IMR-90 (cell line): ENCODE data around the gene RCN1. TPM values are rescaled to one million over a fixed set of nuclear protein-coding genes. Genes with fewer than 3 reads are reported as not detected.

Experiments
- ATAC-seq: fragments of 200-7000 bp; cut with Tn5 transposase; 2 replicates; pipeline ENCODE4 v1.9.1; 2020; ENCODE audit warnings: low read depth, mild to moderate bottlenecking, moderate library complexity
- BruUV-seq: library from RNA; stranded (reverse); fragments of 400-500 nt; replicated peaks from 2 replicates; lab custom pipeline; 2021; lab: Mats Ljungman, UMichigan
- CTCF ChIA-PET: fragments of 300-600 bp; formaldehyde crosslinking; extraction: SDS; loops from one replicate; lab custom pipeline; 2021; ENCODE audit warnings: antibody characterized with exemption; lab: Yijun Ruan, JAX
- POLR2A ChIA-PET: fragments of 300-600 bp; sonication (Branson Sonifier 250); formaldehyde crosslinking; loops from one replicate; lab custom pipeline; 2022; ENCODE audit warnings: antibody characterized with exemption; ENCODE audit not compliant: unreplicated experiment; lab: Charles Lee
- DNase-seq: peaks from one replicate; pipeline ENCODE4 v3.0.0; 2013
- H2AFZ ChIP-seq: replicated peaks from 2 replicates; pipeline ENCODE3; 2013; ENCODE audit warnings: low read length, mild to moderate bottlenecking; ENCODE audit not compliant: poor library complexity
- H2AK5ac ChIP-seq: 2 replicates; pipeline ENCODE4 v1.6.1; 2013; ENCODE audit warnings: low read depth, low read length, inconsistent platforms
- H2AK9ac ChIP-seq: replicated peaks from 2 replicates; pipeline ENCODE3; 2013; ENCODE audit warnings: mild to moderate bottlenecking, low read depth, low read length, moderate library complexity; ENCODE audit not compliant: poor library complexity
- H2BK120ac ChIP-seq: 2 replicates; pipeline ENCODE4 v1.6.1; 2013; ENCODE audit warnings: low read depth, low read length, inconsistent platforms
- H2BK15ac ChIP-seq: 3 replicates; pipeline ENCODE4 v1.6.1; 2013; ENCODE audit warnings: low read depth, low read length, inconsistent platforms
- H2BK20ac ChIP-seq: 2 replicates; pipeline ENCODE4 v1.6.1; 2013; ENCODE audit warnings: low read depth, mild to moderate bottlenecking, inconsistent platforms, low read length, moderate library complexity
- H2BK5ac ChIP-seq: 2 replicates; pipeline ENCODE4 v1.6.1; 2013; ENCODE audit warnings: mild to moderate bottlenecking, low read depth, low read length, inconsistent platforms; ENCODE audit not compliant: poor library complexity, severe bottlenecking
- H3K14ac ChIP-seq: replicated peaks from 2 replicates; pipeline ENCODE4 v1.6.1; 2013; ENCODE audit warnings: low read depth, low read length, inconsistent platforms
- H3K18ac ChIP-seq: 2 replicates; pipeline ENCODE4 v1.6.1; 2013; ENCODE audit warnings: low read depth, low read length, control low read depth
- H3K23ac ChIP-seq: 2 replicates; pipeline ENCODE4 v1.6.1; 2013; ENCODE audit warnings: low read depth, low read length, inconsistent platforms
- H3K27ac ChIP-seq: 2 replicates; pipeline ENCODE4 v1.5.1; 2013; ENCODE audit warnings: mild to moderate bottlenecking, control low read depth, low read length; ENCODE audit not compliant: insufficient read depth
- H3K27me3 ChIP-seq: 2 replicates; pipeline ENCODE4 v1.6.1; 2013; ENCODE audit warnings: low read length; ENCODE audit not compliant: control insufficient read depth, insufficient read depth
- H3K36me3 ChIP-seq: 2 replicates; pipeline ENCODE4 v1.6.1; 2013; ENCODE audit warnings: low read length, mixed read lengths; ENCODE audit not compliant: control insufficient read depth, insufficient read depth
- H3K4ac ChIP-seq: 2 replicates; pipeline ENCODE4 v1.6.1; 2013; ENCODE audit warnings: low read depth, low read length, inconsistent platforms
- H3K4me1 ChIP-seq: 2 replicates; pipeline ENCODE4 v1.6.1; 2013; ENCODE audit warnings: low read length, mixed read lengths; ENCODE audit not compliant: control insufficient read depth, insufficient read depth
- H3K4me2 ChIP-seq: 2 replicates; pipeline ENCODE4 v1.6.1; 2013; ENCODE audit warnings: low read depth, mild to moderate bottlenecking, control low read depth, low read length, moderate library complexity
- H3K4me3 ChIP-seq: 2 replicates; pipeline ENCODE4 v1.5.1; 2013; ENCODE audit warnings: low read depth, mild to moderate bottlenecking, control low read depth, low read length, moderate library complexity; ENCODE audit not compliant: insufficient read depth
- H3K56ac ChIP-seq: 2 replicates; pipeline ENCODE4 v1.6.1; 2013; ENCODE audit warnings: low read length, inconsistent platforms; ENCODE audit not compliant: insufficient read depth; ENCODE audit errors: extremely low read depth
- H3K79me1 ChIP-seq, 2 experiments: 2 replicates each; pipeline ENCODE4 v1.6.1; 2013; ENCODE audit warnings: low read length in 2 of 2, inconsistent platforms in 1 of 2, low read depth in 1 of 2
- H3K9ac ChIP-seq: 2 replicates; pipeline ENCODE4 v1.6.1; 2013; ENCODE audit warnings: low read depth, low read length, control low read depth
- H3K9me1 ChIP-seq: 2 replicates; pipeline ENCODE4 v1.6.1; 2013; ENCODE audit warnings: low read length, inconsistent platforms; ENCODE audit not compliant: insufficient read depth
- H3K9me3 ChIP-seq: 2 replicates; pipeline ENCODE4 v1.6.1; 2013; ENCODE audit warnings: low read length; ENCODE audit not compliant: control insufficient read depth, insufficient read depth
- H4K20me1 ChIP-seq: 2 replicates; pipeline ENCODE4 v1.6.1; 2013; ENCODE audit warnings: low read length, inconsistent platforms; ENCODE audit not compliant: insufficient read depth
- H4K5ac ChIP-seq: 2 replicates; pipeline ENCODE4 v1.6.1; 2013; ENCODE audit warnings: mild to moderate bottlenecking, low read depth, low read length, control low read depth
- H4K8ac ChIP-seq, 2 experiments: 2 replicates each; pipeline ENCODE4 v1.6.1; 2013; ENCODE audit warnings: low read depth in 2 of 2, low read length in 2 of 2, control low read depth in 1 of 2, inconsistent platforms in 1 of 2
- H4K91ac ChIP-seq: 2 replicates; pipeline ENCODE4 v1.6.1; 2013; ENCODE audit warnings: low read depth, low read length, inconsistent platforms; ENCODE audit not compliant: insufficient read depth
- SMC3 ChIP-seq: fragments of 150-350 bp; IDR thresholded peaks from 2 replicates; pipeline ENCODE4 v1.6.1; 2016; ENCODE audit warnings: low read depth, mild to moderate bottlenecking, antibody characterized with exemption, low read length, moderate library complexity
- WGBS, 2 experiments: methylation state at CpG; one replicate each; pipeline versions ENCODE4 v1.1.5 to v1.1.7; 2013; ENCODE audit warnings: missing lambda C conversion rate in 2 of 2; ENCODE audit not compliant: insufficient read length in 1 of 2; ENCODE audit errors: extremely low coverage in 2 of 2; 5-methylcytosine and 5-hydroxymethylcytosine counted together
- dilution Hi-C: fragments of 300-500 bp; cut with HindIII; formaldehyde crosslinking; loops from one replicate; pipeline ENCODE4 v1.14.3; 2018; ENCODE audit warnings: low sequenced_read_pairs; ENCODE audit not compliant: unreplicated experiment
- in situ Hi-C: fragments of 300-500 bp; cut with MboI; formaldehyde crosslinking; loops from 3 replicates; pipeline ENCODE4 v1.14.3; 2019; ENCODE audit warnings: low sequenced_read_pairs, inconsistent platforms, mixed read lengths
- intact Hi-C: fragments of 100-400 bp; cut with micrococcal nuclease; formaldehyde crosslinking; loops from 2 replicates; pipeline ENCODE4 v1.10.0; 2022
- polyA plus RNA-seq, 3 experiments: library from polyadenylated mRNA; depleted of rRNA; stranded (reverse); fragments of >200 nt; gene quantifications; 2 replicates each; pipeline ENCODE4 v1.2.3, GENCODE V29; 2012; ENCODE audit warnings: low replicate concordance in 1 of 3
- total RNA-seq: library from RNA; depleted of rRNA; stranded (reverse); fragments of >200 nt; gene quantifications from 2 replicates; pipeline ENCODE4 v1.2.3, GENCODE V29; 2012

Gene RCN1
- total and polyA plus RNA-seq, 2 of the 4 experiments (the other 2 are of a cell fraction), result 129 to 193 TPM

DNA sequence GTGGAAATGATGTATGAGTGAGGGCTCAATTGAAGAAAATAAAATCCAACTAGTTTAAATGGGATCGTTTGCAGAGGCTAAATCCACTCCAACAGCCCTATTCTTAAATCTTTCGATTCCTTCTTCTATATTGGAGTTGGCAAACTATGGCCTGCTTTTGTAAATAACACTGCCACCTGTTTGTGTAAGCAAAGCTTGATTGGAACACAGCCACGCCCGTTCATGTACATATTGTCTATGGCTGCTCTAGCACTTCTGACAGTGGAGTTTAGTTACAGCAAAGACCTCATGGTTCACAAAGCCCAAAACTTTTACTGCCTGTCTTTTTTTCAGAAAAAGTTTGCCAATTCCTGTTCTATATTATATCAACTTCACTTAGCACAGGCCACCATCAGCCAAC, 40.6 kb upstream of the RCN1 start:
- no peak overlapping the region for H4K8ac ChIP-seq
- POLR2A ChIA-PET, result no interaction called here
- CTCF ChIA-PET, result interaction anchor here (4.2 kb wide), 1 partner anchor 125 kb away, joined by 24 read pairs; no protein-coding TSS in a partner anchor
- no peak overlapping the region for H3K27ac ChIP-seq
- H3K9me3 ChIP-seq, result peaks cover 2% of the 10 kb centered on the region; the same call in 1 of the 2 replicates
- no peak overlapping the region for H4K91ac ChIP-seq
- H4K20me1 ChIP-seq, result no peaks in the 10 kb centered on the region
- no peak overlapping the region for H3K4me2 ChIP-seq
- H3K9ac ChIP-seq, result no peak overlapping the region
- no peak overlapping the region for H2AFZ ChIP-seq
- no peak overlapping the region for H3K18ac ChIP-seq
- peaks cover 62% of the 10 kb centered on the region for H3K27me3 ChIP-seq
- no peak overlapping the region for H3K4me3 ChIP-seq
- H3K14ac ChIP-seq, result no peak overlapping the region
- no peak overlapping the region for H3K23ac ChIP-seq
- no peaks in the 10 kb centered on the region for H3K4me1 ChIP-seq
- intact Hi-C loops (loop anchor here (5.0 kb wide), 1 partner anchor 813 kb away; no protein-coding TSS in a partner anchor), dilution Hi-C loops (loop anchor here (25.0 kb wide), 1 partner anchor 112 kb away; no protein-coding TSS in a partner anchor), in situ Hi-C loops (loop anchor here (5.0 kb wide), 1 partner anchor 122 kb away; no protein-coding TSS in a partner anchor)
- no peaks in the 10 kb centered on the region for H3K36me3 ChIP-seq
- H3K79me1 ChIP-seq, result no peaks in the 10 kb centered on the region
- H2BK5ac ChIP-seq, result no peak overlapping the region
- no peak overlapping the region for H3K56ac ChIP-seq
- no peak overlapping the region for H3K4ac ChIP-seq
- BruUV-seq, result no TSS peak
- H2BK20ac ChIP-seq, result no peak overlapping the region
- no peak for ATAC-seq
- H2BK120ac ChIP-seq, result no peak overlapping the region
- WGBS, 2 experiments, result 100% methylated on average over 2 of the region's 4 CpGs; no CpG with 5 or more reads in 1 of the 2 experiments
- H4K5ac ChIP-seq, result no peak overlapping the region
- H2AK5ac ChIP-seq, result no peak overlapping the region
- H3K9me1 ChIP-seq, result no peaks in the 10 kb centered on the region
- DNase-seq, result no peak
- no peak overlapping the region for H2AK9ac ChIP-seq
- TF ChIP-seq SMC3, result no peak
- no peak overlapping the region for H2BK15ac ChIP-seq
